Fibroblast of lung (primary cell): ENCODE results near the gene NPHP4. TPM values are rescaled to one million over a fixed set of nuclear protein-coding genes. Genes with fewer than 3 reads are reported as not detected.

Experiments used
- DNase-seq, 2 donors: peaks; one replicate each; pipeline versions ENCODE4 v3.0.0 to v3.0.0-alpha.2; 2010; ENCODE audit warnings: low read depth in 2 of 2
- H2AFZ ChIP-seq: 2 replicates; pipeline ENCODE4 v1.5.1; 2012; ENCODE audit warnings: low read length, control low read depth, inconsistent platforms
- H3K27ac ChIP-seq: 2 replicates; pipeline ENCODE4 v1.5.1; 2011; ENCODE audit warnings: low read length, control low read depth; ENCODE audit not compliant: insufficient read depth
- H3K27me3 ChIP-seq: 2 replicates; pipeline ENCODE4 v1.5.1; 2011; ENCODE audit warnings: mild to moderate bottlenecking, low read length; ENCODE audit not compliant: control insufficient read depth, insufficient read depth
- H3K36me3 ChIP-seq: 2 replicates; pipeline ENCODE4 v1.5.1; 2011; ENCODE audit warnings: low read length; ENCODE audit not compliant: control insufficient read depth, insufficient read depth
- H3K4me1 ChIP-seq: 2 replicates; pipeline ENCODE4 v1.5.1; 2011; ENCODE audit warnings: low read length; ENCODE audit not compliant: control insufficient read depth, insufficient read depth; ENCODE audit errors: extremely low read depth
- H3K4me2 ChIP-seq: 2 replicates; pipeline ENCODE4 v1.5.1; 2011; ENCODE audit warnings: low read length, control low read depth; ENCODE audit not compliant: insufficient read depth; ENCODE audit errors: extremely low read depth
- H3K4me3 ChIP-seq, 4 experiments: fragments of 200-600 bp in 1 of 4; sonication (generic) in 1 of 4; replicated peaks in 1 of 4; 2 replicates each; pipeline ENCODE4 v1.5.1; 2011 to 2016; ENCODE audit warnings: low read length in 4 of 4, low read depth in 3 of 4, mild to moderate bottlenecking in 3 of 4, control low read depth in 2 of 4, inconsistent platforms in 1 of 4, mixed read lengths in 1 of 4; ENCODE audit not compliant: insufficient read depth in 1 of 4; ENCODE audit errors: control extremely low read depth in 1 of 4
- H3K79me2 ChIP-seq: 2 replicates; pipeline ENCODE4 v1.5.1; 2012; ENCODE audit warnings: mild to moderate bottlenecking, low read length, inconsistent platforms; ENCODE audit not compliant: control insufficient read depth, insufficient read depth
- H3K9ac ChIP-seq: 2 replicates; pipeline ENCODE4 v1.5.1; 2011; ENCODE audit warnings: mild to moderate bottlenecking, low read length, control low read depth; ENCODE audit not compliant: insufficient read depth
- H3K9me3 ChIP-seq: 2 replicates; pipeline ENCODE4 v1.5.1; 2012; ENCODE audit warnings: low read depth, low read length; ENCODE audit not compliant: control insufficient read depth, insufficient read depth
- H4K20me1 ChIP-seq: 2 replicates; pipeline ENCODE4 v1.5.1; 2011; ENCODE audit warnings: low read length; ENCODE audit not compliant: control insufficient read depth, insufficient read depth; ENCODE audit errors: extremely low read depth
- CTCF ChIP-seq, 2 donors: IDR thresholded peaks in 1 of 2; conservative IDR thresholded peaks in 1 of 2; 1 replicate in 1 of 2; 2 replicates in 1 of 2; pipeline ENCODE4 v1.5.1; 2011 to 2012; ENCODE audit warnings: low read length in 2 of 2, control low read depth in 1 of 2, inconsistent platforms in 1 of 2, low read depth in 1 of 2, mild to moderate bottlenecking in 1 of 2
- EZH2 ChIP-seq: IDR thresholded peaks from 2 replicates; pipeline ENCODE4 v1.5.1; 2012; ENCODE audit warnings: low read length, control low read depth, mild to moderate bottlenecking; ENCODE audit errors: missing control alignments
- polyA plus RNA-seq, 2 donors: library from polyadenylated mRNA; depleted of rRNA in 1 of 2; stranded (reverse) in 1 of 2; unstranded in 1 of 2; fragments of >200 nt; gene quantifications; 2 replicates each; pipeline ENCODE4 v1.2.1, GENCODE V29; 2011 to 2012; ENCODE audit warnings: missing spikeins in 1 of 2
- total RNA-seq: library from RNA; depleted of rRNA; stranded (reverse); fragments of >200 nt; gene quantifications from 2 replicates; pipeline ENCODE4 v1.2.1, GENCODE V29; 2014

Gene NPHP4
- total and polyA plus RNA-seq, 2 donors (not counting 1 experiment from before 2014, with no cell fraction given), result 1.5 to 4.0 TPM

- DNase-seq, result no peak
- no peaks in the 10 kb centered on the region for H3K79me2 ChIP-seq
These were observed 48.2 kb upstream of the NPHP4 start for GRCh38 chr1:6040444-6040843.

GRCh38 chr1:6039031-6039430 is 46.8 kb upstream of the NPHP4 start:
- H3K79me2 ChIP-seq, result no peaks in the 10 kb centered on the region

More at GRCh38 chr1:6040444-6040843, 48.2 kb upstream of the NPHP4 start:
- H3K27me3 ChIP-seq, result no peaks in the 10 kb centered on the region
- no peaks in the 10 kb centered on the region for H3K36me3 ChIP-seq
- no peak for TF ChIP-seq EZH2
- no peak for TF ChIP-seq CTCF (conservative IDR thresholded peaks at IDR 0.05 in 1 of 2, IDR thresholded peaks at IDR 0.05 in 1 of 2; ENCODE audit: low read depth in 1 of 2, low read length in 2 of 2)
- H3K9me3 ChIP-seq, result no peaks in the 10 kb centered on the region
- no peak overlapping the region for H3K4me2 ChIP-seq
- no peak overlapping the region for H2AFZ ChIP-seq
- H3K4me1 ChIP-seq, result no peaks in the 10 kb centered on the region
- no peak overlapping the region for H3K4me3 ChIP-seq
- H3K27ac ChIP-seq, result no peak overlapping the region
- H3K9ac ChIP-seq, result no peak overlapping the region
- H4K20me1 ChIP-seq, result no peaks in the 10 kb centered on the region

GRCh38 chr1:6038603-6039002 is 46.4 kb upstream of the NPHP4 start:
- Histone ChIP-seq H3K4me3 (no peak overlapping the region), H3K4me2 (no peak overlapping the region), H4K20me1 (no peaks in the 10 kb centered on the region), H3K79me2 (no peaks in the 10 kb centered on the region), H3K9ac (no peak overlapping the region), H3K27me3 (no peaks in the 10 kb centered on the region), H3K9me3 (no peaks in the 10 kb centered on the region), H2AFZ (no peak overlapping the region), H3K4me1 (no peaks in the 10 kb centered on the region), H3K36me3 (no peaks in the 10 kb centered on the region), H3K27ac (no peak overlapping the region)
- TF ChIP-seq CTCF (conservative IDR thresholded peaks at IDR 0.05 in 1 of 2, IDR thresholded peaks at IDR 0.05 in 1 of 2; ENCODE audit: low read depth in 1 of 2, low read length in 2 of 2) (no peak), EZH2 (no peak)
- DNase-seq, result no peak

More at GRCh38 chr1:6039031-6039430, 46.8 kb upstream of the NPHP4 start:
- Histone ChIP-seq H3K4me1 (no peaks in the 10 kb centered on the region), H3K27me3 (no peaks in the 10 kb centered on the region), H3K27ac (no peak overlapping the region), H4K20me1 (no peaks in the 10 kb centered on the region), H3K4me2 (no peak overlapping the region), H3K4me3 (no peak overlapping the region), H3K36me3 (no peaks in the 10 kb centered on the region), H2AFZ (no peak overlapping the region), H3K9me3 (no peaks in the 10 kb centered on the region), H3K9ac (no peak overlapping the region)
- TF ChIP-seq EZH2 (no peak), CTCF (conservative IDR thresholded peaks at IDR 0.05 in 1 of 2, IDR thresholded peaks at IDR 0.05 in 1 of 2; ENCODE audit: low read depth in 1 of 2, low read length in 2 of 2) (no peak)
- DNase-seq, result no peak
